GM12878 (cell line): ENCODE measurements around the gene SLC11A1. TPM values are rescaled to one million over a fixed set of nuclear protein-coding genes. Genes with fewer than 3 reads are reported as not detected.

Source experiments
- ATAC-seq: fragments of 200-7000 bp; cut with Tn5 transposase; 3 replicates; pipeline ENCODE4 v1.9.1; 2020; ENCODE audit warnings: mild to moderate bottlenecking, moderate library complexity
- BruUV-seq: library from RNA; stranded (reverse); fragments of 400-500 nt; replicated peaks from 2 replicates; lab custom pipeline; 2021; lab: Mats Ljungman, UMichigan
- CTCF ChIA-PET: fragments of 300-600 bp; sonication (Branson Sonifier 250); formaldehyde crosslinking; extraction: SDS; loops from one replicate; lab custom pipeline; 2021; ENCODE audit warnings: inconsistent platforms; lab: Yijun Ruan, JAX
- POLR2A ChIA-PET: fragments of 350-600 bp; formaldehyde crosslinking; extraction: SDS; loops from one replicate; lab custom pipeline; 2021; ENCODE audit warnings: inconsistent platforms; lab: Charles Lee
- RAD21 ChIA-PET: fragments of 300-600 bp; sonication (Branson Sonifier 250); formaldehyde crosslinking; loops from one replicate; lab custom pipeline; 2023; ENCODE audit warnings: antibody characterized with exemption; ENCODE audit not compliant: unreplicated experiment; lab: Charles Lee
- SMC1A ChIA-PET: fragments of 300-600 bp; sonication (Branson Sonifier 250); formaldehyde crosslinking; loops from one replicate; lab custom pipeline; 2023; ENCODE audit not compliant: unreplicated experiment, uncharacterized antibody; lab: Charles Lee
- DNase-seq: peaks from one replicate; pipeline ENCODE4 v3.0.0-alpha.2; 2011; ENCODE audit warnings: low read depth, low spot score
- FAIRE-seq: peaks from 3 replicates; lab custom pipeline; 2011; peaks lifted over from hg19 to GRCh38; lab: Jason Lieb, UNC
- H2AFZ ChIP-seq: 2 replicates; pipeline ENCODE4 v1.6.0; 2011; ENCODE audit warnings: low read depth, low read length, control low read depth; ENCODE audit not compliant: control insufficient read depth
- H3K27ac ChIP-seq: 2 replicates; pipeline ENCODE4 v1.5.1; 2011; ENCODE audit warnings: control low read depth; ENCODE audit not compliant: control insufficient read depth, insufficient read depth
- H3K27me3 ChIP-seq, 2 experiments: replicated peaks in 1 of 2; 2 replicates each; pipeline versions ENCODE4 v1.6.0 to v1.6.1; 2011; ENCODE audit warnings: low read length in 1 of 2; ENCODE audit not compliant: control insufficient read depth in 2 of 2, insufficient read depth in 2 of 2
- H3K36me3 ChIP-seq, 2 experiments: 2 replicates each; pipeline ENCODE4 v1.5.1; 2011; ENCODE audit warnings: low read length in 1 of 2; ENCODE audit not compliant: control insufficient read depth in 2 of 2, insufficient read depth in 2 of 2
- H3K4me1 ChIP-seq: 2 replicates; pipeline ENCODE4 v1.6.1; 2011; ENCODE audit warnings: mild to moderate bottlenecking, low read length, moderate library complexity, mixed read lengths; ENCODE audit not compliant: control insufficient read depth, insufficient read depth
- H3K4me2 ChIP-seq: 2 replicates; pipeline ENCODE4 v1.6.0; 2011; ENCODE audit warnings: control low read depth; ENCODE audit not compliant: control insufficient read depth, insufficient read depth
- H3K4me3 ChIP-seq: fragments of 200-600 bp; sonication (generic); 2 replicates; pipeline ENCODE4 v1.5.1; 2016
- H3K79me2 ChIP-seq: 2 replicates; pipeline ENCODE4 v1.6.0; 2011; ENCODE audit warnings: low read length; ENCODE audit not compliant: control insufficient read depth, insufficient read depth
- H3K9ac ChIP-seq: 2 replicates; pipeline ENCODE4 v1.8.0; 2011; ENCODE audit warnings: low read length, control low read depth, mixed read lengths; ENCODE audit not compliant: control insufficient read depth, insufficient read depth
- H3K9me3 ChIP-seq: replicated peaks from 3 replicates; pipeline ENCODE4 v1.5.1; 2011; ENCODE audit warnings: mild to moderate bottlenecking, low read length; ENCODE audit not compliant: control insufficient read depth, insufficient read depth
- H4K20me1 ChIP-seq: 2 replicates; pipeline ENCODE4 v1.6.0; 2011; ENCODE audit not compliant: control insufficient read depth, insufficient read depth
- ASH2L ChIP-seq: fragments of 300-600, 200-600 bp; sonication (generic); IDR thresholded peaks from 2 replicates; pipeline ENCODE4 v1.6.1; 2017; ENCODE audit warnings: low read depth, mild to moderate bottlenecking, borderline replicate concordance
- BCL11A ChIP-seq: IDR thresholded peaks from 2 replicates; pipeline ENCODE4 v1.6.1; 2011; ENCODE audit warnings: low read depth, low read length
- CBX3 ChIP-seq: fragments of 200-600 bp; sonication (generic); IDR thresholded peaks from 2 replicates; pipeline ENCODE4 v1.6.1; 2016; ENCODE audit warnings: low read depth, borderline replicate concordance
- CREM ChIP-seq: IDR thresholded peaks from 2 replicates; pipeline ENCODE4 v1.6.1; 2014; ENCODE audit warnings: antibody characterized with exemption, low read depth
- EZH2 ChIP-seq: IDR thresholded peaks from 2 replicates; pipeline ENCODE4 v1.6.1; 2012; ENCODE audit warnings: low read depth, mild to moderate bottlenecking, control low read depth, inconsistent platforms, low read length, borderline replicate concordance; ENCODE audit not compliant: control insufficient read depth
- FOS ChIP-seq: IDR thresholded peaks from 3 replicates; pipeline ENCODE4 v1.6.1; 2011; ENCODE audit warnings: borderline replicate concordance; ENCODE audit not compliant: insufficient read length; ENCODE audit errors: extremely low read depth
- FOXK2 ChIP-seq: fragments of 450-650 bp; IDR thresholded peaks from 2 replicates; pipeline ENCODE4 v1.6.1; 2017; ENCODE audit warnings: mild to moderate bottlenecking, moderate library complexity
- HDGF ChIP-seq: fragments of 450-650 bp; IDR thresholded peaks from 2 replicates; pipeline ENCODE4 v1.6.1; 2016; ENCODE audit warnings: antibody characterized with exemption
- JUNB ChIP-seq: IDR thresholded peaks from 2 replicates; pipeline ENCODE4 v1.6.1; 2016; ENCODE audit warnings: antibody characterized with exemption, mild to moderate bottlenecking
- LARP7 ChIP-seq: fragments of 450-650 bp; IDR thresholded peaks from 2 replicates; pipeline ENCODE4 v1.6.1; 2017; ENCODE audit warnings: mild to moderate bottlenecking
- MYB ChIP-seq: fragments of 150-350 bp; IDR thresholded peaks from 2 replicates; pipeline ENCODE4 v1.6.1; 2014; ENCODE audit warnings: mild to moderate bottlenecking, low read depth, low read length, borderline replicate concordance
- NBN ChIP-seq: fragments of 450-650 bp; IDR thresholded peaks from 2 replicates; pipeline ENCODE4 v1.6.1; 2016
- NR2F1 ChIP-seq: fragments of 450-650 bp; conservative IDR thresholded peaks from 2 replicates; pipeline ENCODE4 v1.6.1; 2017; ENCODE audit warnings: mild to moderate bottlenecking
- POLR2A ChIP-seq: IDR thresholded peaks from 2 replicates; pipeline ENCODE4 v1.6.1; 2011; ENCODE audit warnings: low read depth, mild to moderate bottlenecking, low read length
- POLR2AphosphoS2 ChIP-seq: IDR thresholded peaks from 2 replicates; pipeline ENCODE4 v1.6.1; 2011; ENCODE audit warnings: low read depth, mild to moderate bottlenecking, low read length, improper control_type of control experiment, moderate library complexity
- SMARCA5 ChIP-seq: fragments of 450-650 bp; IDR thresholded peaks from 2 replicates; pipeline ENCODE4 v1.6.1; 2017; ENCODE audit warnings: mild to moderate bottlenecking
- SUZ12 ChIP-seq: fragments of 200-600 bp; sonication (generic); IDR thresholded peaks from one replicate; pipeline ENCODE4 v1.6.1; 2018; ENCODE audit warnings: antibody characterized with exemption, mild to moderate bottlenecking; ENCODE audit not compliant: unreplicated experiment
- TAF1 ChIP-seq: IDR thresholded peaks from 2 replicates; pipeline ENCODE4 v1.6.1; 2011; ENCODE audit warnings: mild to moderate bottlenecking, low read depth, low read length, borderline replicate concordance
- ZBED1 ChIP-seq: IDR thresholded peaks from 2 replicates; pipeline ENCODE4 v1.6.1; 2016; ENCODE audit warnings: borderline replicate concordance
- ZNF207 ChIP-seq: fragments of 450-650 bp; IDR thresholded peaks from 2 replicates; pipeline ENCODE4 v1.6.1; 2014; ENCODE audit warnings: antibody characterized with exemption, mild to moderate bottlenecking, borderline replicate concordance
- ZNF274 ChIP-seq: IDR thresholded peaks from one replicate; pipeline ENCODE4 v1.8.0; 2011; ENCODE audit not compliant: insufficient read length, insufficient read depth
- WGBS: methylation state at CpG from one replicate; pipeline ENCODE4 v1.1.6; 2016; ENCODE audit warnings: low lambda C conversion rate; ENCODE audit not compliant: insufficient replicate concordance, insufficient coverage; ENCODE audit errors: missing lambda C conversion rate; 5-methylcytosine and 5-hydroxymethylcytosine counted together
- in situ Hi-C: fragments of 300-500 bp; cut with MboI; formaldehyde crosslinking; loops from 9 replicates; pipeline ENCODE4 v1.14.3; 2018; ENCODE audit warnings: mixed read lengths
- intact Hi-C: fragments of 100-400 bp; cut with micrococcal nuclease; formaldehyde crosslinking; loops from one replicate; pipeline ENCODE4 v1.14.2; 2022; ENCODE audit not compliant: unreplicated experiment
- polyA plus RNA-seq, 11 experiments: library from polyadenylated mRNA; depleted of rRNA in 4 of 11; unstranded in 6 of 11; stranded (reverse) in 5 of 11; fragments of >200 nt; fragmentation: Nextera tagmentation in 4 of 11; fragmentation: Illumina TruSeq in 1 of 11; extraction: Ambion mirVana in 4 of 11; extraction: Trizol in 1 of 11; gene quantifications; 1 replicate in 1 of 11; 2 replicates in 10 of 11; pipeline versions ENCODE4 v1.2.1 to v1.2.3, GENCODE V29; 2011 to 2016; ENCODE audit warnings: inconsistent platforms in 2 of 11, missing spikeins in 2 of 11, low read depth in 1 of 11
- total RNA-seq, 4 experiments: library from RNA; depleted of rRNA in 3 of 4; stranded (reverse); fragments of >200 nt in 3 of 4; fragmentation: Illumina TruSeq in 1 of 4; extraction: Trizol in 1 of 4; gene quantifications; 2 replicates each; pipeline versions ENCODE4 v1.2.1 to v1.2.3, GENCODE V29; 2013 to 2021
- TF ChIP-seq, protein P1 (sequence below): IDR thresholded peaks from 2 replicates; pipeline ENCODE4 v1.6.1; 2012; ENCODE audit warnings: low read depth, low read length, improper control_type of control experiment
- TF ChIP-seq, protein P2 (sequence below): IDR thresholded peaks from 2 replicates; pipeline ENCODE4 v1.6.1; 2012; ENCODE audit warnings: low read length, inconsistent platforms

The SLC11A1 gene
- total and polyA plus RNA-seq, 10 of the 15 experiments (the other 5 are each of a cell fraction or from before 2014, with no cell fraction given), result 0.03 to 0.38 (median 0.12) TPM

DNA sequence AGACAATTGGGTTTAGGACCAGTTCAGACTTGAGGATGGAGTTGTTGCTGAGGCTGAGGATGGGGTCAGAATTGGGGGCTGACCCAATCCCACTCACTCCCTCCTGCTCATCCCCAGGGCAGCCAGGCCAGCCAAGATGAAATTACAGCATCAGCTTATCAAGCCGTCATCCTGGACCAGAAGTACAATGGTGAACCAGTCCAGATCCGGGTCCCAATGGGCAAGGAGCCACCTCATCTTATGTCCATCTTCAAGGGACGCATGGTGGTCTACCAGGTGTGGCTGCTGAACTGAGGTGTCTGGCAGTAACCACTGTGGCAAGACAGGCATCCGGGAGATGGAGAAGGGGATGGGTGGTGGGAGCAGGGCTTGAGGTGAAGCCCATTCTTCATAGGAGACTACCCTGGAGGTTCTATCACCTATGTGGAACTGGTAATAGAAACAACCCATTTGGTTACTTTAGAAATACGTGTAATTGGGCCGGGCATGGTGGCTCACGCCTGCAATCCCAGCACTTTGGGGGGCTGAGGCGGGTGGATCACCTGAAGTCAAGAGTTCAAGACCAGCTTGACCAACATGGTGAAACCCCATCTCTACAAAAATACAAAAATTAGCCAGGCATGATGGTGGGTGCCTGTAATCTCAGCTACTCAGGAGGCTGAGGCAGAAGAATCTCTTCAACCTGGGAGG, 50.7 kb downstream of the SLC11A1 start (continued):
- TF ChIP-seq SMARCA5 (no peak), POLR2A (no peak)
- TF ChIP-seq, protein P1, sequence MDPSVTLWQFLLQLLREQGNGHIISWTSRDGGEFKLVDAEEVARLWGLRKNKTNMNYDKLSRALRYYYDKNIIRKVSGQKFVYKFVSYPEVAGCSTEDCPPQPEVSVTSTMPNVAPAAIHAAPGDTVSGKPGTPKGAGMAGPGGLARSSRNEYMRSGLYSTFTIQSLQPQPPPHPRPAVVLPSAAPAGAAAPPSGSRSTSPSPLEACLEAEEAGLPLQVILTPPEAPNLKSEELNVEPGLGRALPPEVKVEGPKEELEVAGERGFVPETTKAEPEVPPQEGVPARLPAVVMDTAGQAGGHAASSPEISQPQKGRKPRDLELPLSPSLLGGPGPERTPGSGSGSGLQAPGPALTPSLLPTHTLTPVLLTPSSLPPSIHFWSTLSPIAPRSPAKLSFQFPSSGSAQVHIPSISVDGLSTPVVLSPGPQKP, result no peak

DNA sequence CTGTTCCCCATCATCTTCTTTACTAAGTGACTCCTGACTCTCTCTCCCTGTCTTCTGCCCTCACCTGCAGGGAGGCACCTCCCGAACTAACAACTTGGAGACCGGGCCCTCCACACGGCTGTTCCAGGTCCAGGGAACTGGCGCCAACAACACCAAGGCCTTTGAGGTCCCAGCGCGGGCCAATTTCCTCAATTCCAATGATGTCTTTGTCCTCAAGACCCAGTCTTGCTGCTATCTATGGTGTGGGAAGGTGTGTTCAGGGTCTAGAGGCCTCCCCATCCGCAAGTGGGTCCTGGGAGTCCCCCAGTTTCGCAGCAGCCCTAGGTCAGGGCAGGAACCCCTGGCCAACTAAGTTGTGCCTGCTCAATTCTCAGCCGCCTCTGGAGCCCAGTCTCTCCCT, 52.4 kb downstream of the SLC11A1 start:
- ATAC-seq, result no peak
- WGBS, result 51% methylated on average over 9 of the region's 9 CpGs

More for the DNA sequence above, 52.4 kb downstream of the SLC11A1 start:
- H3K4me3 ChIP-seq, result no peak overlapping the region
- H3K9ac ChIP-seq, result no peak overlapping the region
- no peak overlapping the region for H2AFZ ChIP-seq
- H3K4me2 ChIP-seq, result no peak overlapping the region
- no peaks in the 10 kb centered on the region for H4K20me1 ChIP-seq
- in situ Hi-C loops, result no loop called here
- TF ChIP-seq CBX3, result no peak
- TF ChIP-seq NR2F1, result no peak
- no peak for TF ChIP-seq ASH2L
- no peak for TF ChIP-seq NBN
- no peak for TF ChIP-seq FOXK2
- TF ChIP-seq, protein P2, sequence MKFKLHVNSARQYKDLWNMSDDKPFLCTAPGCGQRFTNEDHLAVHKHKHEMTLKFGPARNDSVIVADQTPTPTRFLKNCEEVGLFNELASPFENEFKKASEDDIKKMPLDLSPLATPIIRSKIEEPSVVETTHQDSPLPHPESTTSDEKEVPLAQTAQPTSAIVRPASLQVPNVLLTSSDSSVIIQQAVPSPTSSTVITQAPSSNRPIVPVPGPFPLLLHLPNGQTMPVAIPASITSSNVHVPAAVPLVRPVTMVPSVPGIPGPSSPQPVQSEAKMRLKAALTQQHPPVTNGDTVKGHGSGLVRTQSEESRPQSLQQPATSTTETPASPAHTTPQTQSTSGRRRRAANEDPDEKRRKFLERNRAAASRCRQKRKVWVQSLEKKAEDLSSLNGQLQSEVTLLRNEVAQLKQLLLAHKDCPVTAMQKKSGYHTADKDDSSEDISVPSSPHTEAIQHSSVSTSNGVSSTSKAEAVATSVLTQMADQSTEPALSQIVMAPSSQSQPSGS, result no peak
- TF ChIP-seq EZH2, result no peak
- no peak for TF ChIP-seq HDGF
- no peak for TF ChIP-seq TAF1
- no peak for TF ChIP-seq ZNF274
- no peak for TF ChIP-seq POLR2AphosphoS2
- TF ChIP-seq LARP7, result no peak
- no peak for TF ChIP-seq BCL11A
- no peak for TF ChIP-seq ZBED1
- TF ChIP-seq CREM, result no peak
- no peak for TF ChIP-seq JUNB
- TF ChIP-seq ZNF207, result no peak
- no peak for TF ChIP-seq SUZ12
- no peak for TF ChIP-seq MYB
- no peak for TF ChIP-seq FOS
- TF ChIP-seq, all 136 proteins: peak for 0
- ChIA-PET CTCF (interaction anchor here (0.7 to 1.0 kb wide), 2 partner anchors 107 to 213 kb away, joined by 3 to 5 read pairs; no protein-coding TSS in a partner anchor), POLR2A (interaction anchor here (0.7 kb wide), 1 partner anchor 102 kb away, joined by 4 read pairs; no protein-coding TSS in a partner anchor), RAD21 (no interaction called here), SMC1A (no interaction called here)
- FAIRE-seq, result no peak
- Histone ChIP-seq H3K79me2 (no peaks in the 10 kb centered on the region), H3K4me1 (peaks cover 11% of the 10 kb centered on the region), H3K27me3 (no peaks in the 10 kb centered on the region), H3K36me3 (no peaks in the 10 kb centered on the region), H3K9me3 (no peaks in the 10 kb centered on the region), H3K27ac (no peak overlapping the region)
- DNase-seq, result no peak
- intact Hi-C loops, result no loop called here
- no TSS peak for BruUV-seq
